GM13976 (cell line): ENCODE measurements around the gene PALM.

ENCODE experiments used
- DNase-seq: peaks from one replicate; pipeline ENCODE4 v3.0.0; 2012; ENCODE audit warnings: low spot score
- in situ Hi-C: fragments of 300-500 bp; cut with MboI; formaldehyde crosslinking; loops from one replicate; pipeline ENCODE4 v1.12.0; 2022; ENCODE audit warnings: low sequenced_read_pairs, mixed read lengths, inconsistent platforms; ENCODE audit not compliant: unreplicated experiment
- TF ChIP-seq, protein P1 (sequence below): IDR thresholded peaks from 2 replicates; pipeline ENCODE4 v1.5.1; 2012; ENCODE audit warnings: borderline replicate concordance, mild to moderate bottlenecking; ENCODE audit not compliant: insufficient read depth; ENCODE audit errors: extremely low read depth, missing control alignments, control extremely low read depth

Gene PALM

DNA sequence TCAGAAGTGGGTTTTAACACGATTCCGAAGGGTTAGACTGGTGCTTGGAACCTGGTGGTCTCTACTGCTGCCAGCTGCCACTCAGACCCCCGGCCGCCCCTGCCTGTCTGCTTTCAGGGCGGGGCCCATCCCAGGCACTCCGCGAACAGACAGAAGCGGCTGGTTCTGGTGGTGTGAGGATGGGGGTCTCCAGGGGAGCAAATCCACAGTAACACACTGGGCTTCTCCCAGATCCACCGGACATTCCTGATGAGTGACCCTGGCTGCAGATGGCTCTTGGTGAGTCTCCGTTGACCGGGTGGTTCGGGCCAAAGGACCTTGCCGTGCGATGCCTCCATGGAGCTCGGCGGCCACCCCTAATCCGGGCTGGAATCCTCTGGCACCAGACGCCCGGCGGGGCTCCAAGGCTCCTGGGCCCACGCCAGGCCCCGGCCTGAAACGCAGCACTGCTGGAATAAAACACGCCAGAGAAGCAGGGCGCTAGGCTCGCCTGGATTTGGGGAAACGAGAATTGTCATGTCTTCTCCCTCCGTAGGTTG, 86.4 kb downstream of the PALM start:
- in situ Hi-C loops = no loop called here
- TF ChIP-seq, protein P1, sequence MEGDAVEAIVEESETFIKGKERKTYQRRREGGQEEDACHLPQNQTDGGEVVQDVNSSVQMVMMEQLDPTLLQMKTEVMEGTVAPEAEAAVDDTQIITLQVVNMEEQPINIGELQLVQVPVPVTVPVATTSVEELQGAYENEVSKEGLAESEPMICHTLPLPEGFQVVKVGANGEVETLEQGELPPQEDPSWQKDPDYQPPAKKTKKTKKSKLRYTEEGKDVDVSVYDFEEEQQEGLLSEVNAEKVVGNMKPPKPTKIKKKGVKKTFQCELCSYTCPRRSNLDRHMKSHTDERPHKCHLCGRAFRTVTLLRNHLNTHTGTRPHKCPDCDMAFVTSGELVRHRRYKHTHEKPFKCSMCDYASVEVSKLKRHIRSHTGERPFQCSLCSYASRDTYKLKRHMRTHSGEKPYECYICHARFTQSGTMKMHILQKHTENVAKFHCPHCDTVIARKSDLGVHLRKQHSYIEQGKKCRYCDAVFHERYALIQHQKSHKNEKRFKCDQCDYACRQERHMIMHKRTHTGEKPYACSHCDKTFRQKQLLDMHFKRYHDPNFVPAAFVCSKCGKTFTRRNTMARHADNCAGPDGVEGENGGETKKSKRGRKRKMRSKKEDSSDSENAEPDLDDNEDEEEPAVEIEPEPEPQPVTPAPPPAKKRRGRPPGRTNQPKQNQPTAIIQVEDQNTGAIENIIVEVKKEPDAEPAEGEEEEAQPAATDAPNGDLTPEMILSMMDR = no peak
- DNase-seq = no peak

DNA sequence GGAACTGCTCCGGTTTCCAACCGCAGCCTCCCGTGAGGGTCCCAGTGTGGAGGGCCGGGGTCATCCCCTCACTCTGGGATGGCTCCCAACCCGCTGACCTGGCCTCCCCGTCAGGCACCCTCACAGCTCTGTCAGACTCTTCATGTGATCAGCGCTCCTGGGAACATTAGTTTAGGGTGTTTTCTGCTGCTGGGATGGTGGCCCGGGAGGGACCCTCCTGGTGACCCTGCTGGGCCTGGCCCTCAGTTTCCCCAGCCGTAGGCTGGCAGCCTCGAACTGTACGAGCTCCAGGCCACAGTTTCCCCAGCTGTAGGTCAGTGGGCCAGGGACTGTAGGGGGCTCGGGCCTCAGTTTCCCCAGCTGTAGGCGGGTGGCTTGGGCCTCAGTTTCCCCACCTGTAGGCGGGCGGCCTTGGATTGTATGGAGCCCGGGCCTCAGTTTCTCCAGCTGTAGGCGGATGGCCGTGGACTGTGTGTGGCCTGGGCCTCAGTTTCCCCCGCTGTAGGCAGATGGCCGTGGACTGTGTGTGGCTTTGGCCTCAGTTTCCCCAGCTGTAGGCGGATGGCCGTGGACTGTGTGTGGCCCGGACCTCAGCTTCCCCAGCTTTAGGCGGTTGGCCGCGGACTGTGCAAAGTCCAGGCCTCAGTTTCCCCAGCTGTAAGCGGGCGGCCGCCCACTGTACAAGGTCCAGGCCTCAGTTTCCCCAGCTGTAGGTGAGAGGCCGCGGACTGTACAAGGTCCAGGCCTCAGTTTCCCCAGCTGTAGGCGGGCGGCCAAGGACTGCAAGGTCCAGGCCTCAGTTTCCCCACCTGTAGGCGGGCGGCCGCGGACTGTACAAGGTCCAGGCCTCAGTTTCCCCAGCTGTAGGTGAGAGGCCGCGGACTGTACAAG, 87.2 kb downstream of the PALM start:
- in situ Hi-C loops = no loop called here
- TF ChIP-seq, protein P1 = no peak
- DNase-seq = no peak

GRCh38 chr19:796692-797527, 88.2 kb downstream of the PALM start, which contains the start of gene PTBP1:
Gene PTBP1, plus strand, starts transcription at chr19:797452. Its CDS starts 46 bp downstream, at chr19:797498.
- in situ Hi-C loops = no loop called here
- TF ChIP-seq, protein P1 = no peak
- peak; percentile 99 for DNase-seq
